ENCODE measurements around the gene CAPN3.

DNA sequence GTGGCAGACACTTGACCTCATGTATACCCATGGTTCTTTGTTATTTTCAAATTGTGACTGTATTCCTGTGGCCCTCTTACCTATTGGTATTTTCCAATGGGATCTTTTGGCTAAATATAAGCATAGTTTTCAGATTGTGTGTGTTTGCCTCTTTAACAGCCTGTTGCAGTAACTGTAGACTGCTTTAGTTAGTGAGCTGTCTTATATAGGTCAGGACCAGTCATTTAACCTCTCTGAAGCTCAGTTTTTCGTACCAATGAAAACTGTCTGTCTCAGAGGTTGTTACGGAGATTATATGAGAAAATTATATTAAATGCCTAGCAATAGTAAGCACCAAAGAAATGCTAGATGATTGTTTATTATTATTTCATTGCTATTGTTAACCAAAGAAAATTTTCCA, 29.3 kb upstream of the CAPN3 start:
- TF ChIP-seq STAT1 (IDR thresholded peaks at IDR 0.05; ENCODE audit: unreplicated experiment) (no peak), EZH2 (IDR thresholded peaks at IDR 0.05; ENCODE audit: low read depth, unreplicated experiment) (no peak), POLR2AphosphoS5 (IDR thresholded peaks at IDR 0.05; ENCODE audit: low read depth) (no peak), EZH2phosphoT487 (IDR thresholded peaks at IDR 0.05; ENCODE audit: unreplicated experiment) (no peak), REST (IDR thresholded peaks at IDR 0.05; ENCODE audit: unreplicated experiment) (no peak), JUNB (IDR thresholded peaks at IDR 0.05; ENCODE audit: unreplicated experiment) (no peak)
- TF ChIP-seq, protein P1, sequence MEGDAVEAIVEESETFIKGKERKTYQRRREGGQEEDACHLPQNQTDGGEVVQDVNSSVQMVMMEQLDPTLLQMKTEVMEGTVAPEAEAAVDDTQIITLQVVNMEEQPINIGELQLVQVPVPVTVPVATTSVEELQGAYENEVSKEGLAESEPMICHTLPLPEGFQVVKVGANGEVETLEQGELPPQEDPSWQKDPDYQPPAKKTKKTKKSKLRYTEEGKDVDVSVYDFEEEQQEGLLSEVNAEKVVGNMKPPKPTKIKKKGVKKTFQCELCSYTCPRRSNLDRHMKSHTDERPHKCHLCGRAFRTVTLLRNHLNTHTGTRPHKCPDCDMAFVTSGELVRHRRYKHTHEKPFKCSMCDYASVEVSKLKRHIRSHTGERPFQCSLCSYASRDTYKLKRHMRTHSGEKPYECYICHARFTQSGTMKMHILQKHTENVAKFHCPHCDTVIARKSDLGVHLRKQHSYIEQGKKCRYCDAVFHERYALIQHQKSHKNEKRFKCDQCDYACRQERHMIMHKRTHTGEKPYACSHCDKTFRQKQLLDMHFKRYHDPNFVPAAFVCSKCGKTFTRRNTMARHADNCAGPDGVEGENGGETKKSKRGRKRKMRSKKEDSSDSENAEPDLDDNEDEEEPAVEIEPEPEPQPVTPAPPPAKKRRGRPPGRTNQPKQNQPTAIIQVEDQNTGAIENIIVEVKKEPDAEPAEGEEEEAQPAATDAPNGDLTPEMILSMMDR (conservative IDR thresholded peaks at IDR 0.05; ENCODE audit: low read depth in 2 of 2): no peak

All from GM23338 (cell line).